ENCODE data around the gene UNC93A.

The UNC93A gene

GRCh38 chr6:167330750-167331149 lies 39.6 kb downstream of the UNC93A start:
- no peak for ATAC-seq

GRCh38 chr6:167331565-167331964 lies 40.5 kb downstream of the UNC93A start:
- TF ChIP-seq PATZ1 (CRISPR knock-in tag; IDR thresholded peaks at IDR 0.05; ENCODE audit: borderline replicate concordance): no peak
- no peak for TF ChIP-seq OSR1 (CRISPR knock-in tag; IDR thresholded peaks at IDR 0.05)
- no peak for TF ChIP-seq POU6F1 (CRISPR knock-in tag; IDR thresholded peaks at IDR 0.05; ENCODE audit: borderline replicate concordance, low read depth)
- no peak for ATAC-seq

More at GRCh38 chr6:167330750-167331149, 39.6 kb downstream of the UNC93A start:
- TF ChIP-seq GLIS3 (CRISPR knock-in tag; IDR thresholded peaks at IDR 0.05) (no peak), PPARA (CRISPR knock-in tag; IDR thresholded peaks at IDR 0.05; ENCODE audit: borderline replicate concordance) (no peak), ARNTL (CRISPR knock-in tag; IDR thresholded peaks at IDR 0.05; ENCODE audit: borderline replicate concordance, low read depth) (no peak), POU6F1 (CRISPR knock-in tag; IDR thresholded peaks at IDR 0.05; ENCODE audit: borderline replicate concordance, low read depth) (no peak)

- TF ChIP-seq SNAI2 (CRISPR knock-in tag; IDR thresholded peaks at IDR 0.05) (no peak), ZC3H10 (CRISPR knock-in tag; IDR thresholded peaks at IDR 0.05) (no peak), ARNTL (CRISPR knock-in tag; IDR thresholded peaks at IDR 0.05; ENCODE audit: borderline replicate concordance, low read depth) (no peak), BACH2 (CRISPR knock-in tag; IDR thresholded peaks at IDR 0.05; ENCODE audit: borderline replicate concordance) (no peak), TCF4 (CRISPR knock-in tag; IDR thresholded peaks at IDR 0.05; ENCODE audit: borderline replicate concordance) (no peak), ZNF70 (CRISPR knock-in tag; IDR thresholded peaks at IDR 0.05) (no peak), TSHZ2 (CRISPR knock-in tag; IDR thresholded peaks at IDR 0.05) (no peak), CSRNP3 (CRISPR knock-in tag; IDR thresholded peaks at IDR 0.05) (no peak), CSDC2 (CRISPR knock-in tag; IDR thresholded peaks at IDR 0.05) (no peak), PATZ1 (CRISPR knock-in tag; IDR thresholded peaks at IDR 0.05; ENCODE audit: borderline replicate concordance) (no peak), ISL1 (CRISPR knock-in tag; IDR thresholded peaks at IDR 0.05) (no peak), ZFP30 (CRISPR knock-in tag; IDR thresholded peaks at IDR 0.05) (no peak), PPARA (CRISPR knock-in tag; IDR thresholded peaks at IDR 0.05; ENCODE audit: borderline replicate concordance) (no peak), RARB (CRISPR knock-in tag; IDR thresholded peaks at IDR 0.05) (no peak), ZFP3 (CRISPR knock-in tag; IDR thresholded peaks at IDR 0.05) (no peak), ZNF8 (CRISPR knock-in tag; IDR thresholded peaks at IDR 0.05) (no peak)
- ATAC-seq: no peak
Measured at GRCh38 chr6:167336844-167337630, 45.9 kb downstream of the UNC93A start.

All from SK-N-SH treated with all-trans-retinoic acid at 6 μM for 48 hours (cell line).